Natural killer cell (primary cell): ENCODE results near the gene PNLIP. TPM values are rescaled to one million over a fixed set of nuclear protein-coding genes. Genes with fewer than 3 reads are reported as not detected.

Experiments
- ATAC-seq, 3 donors: fragments of 150-1000 bp in 2 of 3; fragments of 200-7000 bp in 1 of 3; cut with Tn5 transposase; 1 replicate in 1 of 3; 2 replicates in 2 of 3; pipeline ENCODE4 v1.10.0; 2021; ENCODE audit warnings: mild to moderate bottlenecking in 2 of 3, moderate library complexity in 2 of 3
- DNase-seq, 2 donors: peaks; one replicate each; pipeline versions ENCODE4 v3.0.0 to v3.0.0-alpha.2; 2013 to 2021; ENCODE audit warnings: mixed read lengths in 1 of 2
- H3K27ac ChIP-seq: one replicate; pipeline ENCODE4 v1.5.1; 2013; ENCODE audit warnings: mild to moderate bottlenecking, low read length
- H3K27me3 ChIP-seq: one replicate; pipeline ENCODE4 v1.6.1; 2013; ENCODE audit warnings: low read length; ENCODE audit not compliant: control insufficient read depth, insufficient read depth
- H3K36me3 ChIP-seq: one replicate; pipeline ENCODE4 v1.6.1; 2013; ENCODE audit warnings: low read length; ENCODE audit not compliant: control insufficient read depth, insufficient read depth
- H3K4me1 ChIP-seq: one replicate; pipeline ENCODE4 v1.6.1; 2013; ENCODE audit warnings: low read length; ENCODE audit not compliant: control insufficient read depth, insufficient read depth
- H3K4me3 ChIP-seq: one replicate; pipeline ENCODE4 v1.5.1; 2013; ENCODE audit warnings: low read length
- H3K9me3 ChIP-seq: one replicate; pipeline ENCODE4 v1.6.1; 2013; ENCODE audit warnings: low read length; ENCODE audit not compliant: control insufficient read depth, insufficient read depth
- H3K27ac Mint-ChIP-seq, 2 donors: one replicate each; pipeline ENCODE4 v1.8.0; 2022; ENCODE audit warnings: mild to moderate bottlenecking in 2 of 2, mixed read lengths in 2 of 2, moderate library complexity in 1 of 2
- H3K27me3 Mint-ChIP-seq, 2 donors: one replicate each; pipeline ENCODE4 v1.8.0; 2022; ENCODE audit warnings: low read depth in 2 of 2, mixed read lengths in 2 of 2
- H3K36me3 Mint-ChIP-seq: one replicate; pipeline ENCODE4 v1.8.0; 2022; ENCODE audit warnings: mixed read lengths
- H3K4me1 Mint-ChIP-seq, 2 donors: one replicate each; pipeline ENCODE4 v1.8.0; 2022; ENCODE audit warnings: mixed read lengths in 2 of 2
- H3K4me3 Mint-ChIP-seq: one replicate; pipeline ENCODE4 v1.8.0; 2022; ENCODE audit warnings: mild to moderate bottlenecking, moderate library complexity, mixed read lengths
- H3K9me3 Mint-ChIP-seq, 2 donors: one replicate each; pipeline ENCODE4 v1.8.0; 2022; ENCODE audit warnings: mixed read lengths in 2 of 2
- CTCF ChIP-seq: fragments of 200-600 bp; IDR thresholded peaks from one replicate; pipeline ENCODE4 v1.8.0; 2022; ENCODE audit warnings: antibody characterized with exemption
- WGBS: methylation state at CpG from one replicate; pipeline ENCODE4 v1.1.7; 2013; ENCODE audit warnings: missing lambda C conversion rate; ENCODE audit not compliant: insufficient coverage; 5-methylcytosine and 5-hydroxymethylcytosine counted together
- intact Hi-C: fragments of 100-400 bp; cut with micrococcal nuclease; formaldehyde crosslinking; loops from one replicate; pipeline ENCODE4 v1.14.2; 2022
- total RNA-seq, 4 donors: library from RNA; stranded (reverse); fragments of 120-200 nt in 1 of 4; gene quantifications; one replicate each; pipeline versions ENCODE4 v1.2.3 to v1.2.4, GENCODE V29; 2013 to 2022

PNLIP gene
- total RNA-seq, 3 donors from 2014 or later (not counting 1 experiment from before 2014, with no cell fraction given): not detected

GRCh38 chr10:116596062-116596461 is 50.3 kb downstream of the PNLIP start:
- no peaks in the 10 kb centered on the region for H3K9me3 ChIP-seq
- 72% methylated on average over 2 of the region's 2 CpGs for WGBS
- no peak for TF ChIP-seq CTCF
- no peak for ATAC-seq
- Mint-ChIP-seq H3K9me3 (peaks cover 0 to 2% of the 10 kb centered on the region in 2 donors), H3K4me1 (no peaks in the 10 kb centered on the region), H3K4me3 (no peak overlapping the region), H3K27me3 (no peaks in the 10 kb centered on the region), H3K27ac (no peak overlapping the region), H3K36me3 (no peaks in the 10 kb centered on the region)
- no peak overlapping the region for H3K27ac ChIP-seq
- no peaks in the 10 kb centered on the region for H3K4me1 ChIP-seq
- no peaks in the 10 kb centered on the region for H3K27me3 ChIP-seq
- H3K36me3 ChIP-seq: no peaks in the 10 kb centered on the region
- intact Hi-C loops: no loop called here
- no peak for DNase-seq
- no peak overlapping the region for H3K4me3 ChIP-seq

- peaks cover 0 to 2% of the 10 kb centered on the region in 2 donors for H3K9me3 Mint-ChIP-seq
- no peaks in the 10 kb centered on the region for H3K36me3 Mint-ChIP-seq
- DNase-seq: no peak
- H3K4me1 Mint-ChIP-seq: no peaks in the 10 kb centered on the region
- H3K36me3 ChIP-seq: no peaks in the 10 kb centered on the region
- H3K9me3 ChIP-seq: no peaks in the 10 kb centered on the region
- ATAC-seq: no peak
- H3K27ac Mint-ChIP-seq: no peak overlapping the region
- whole genome bisulfite sequencing: 73% methylated on average over 5 of the region's 5 CpGs
- no peak for TF ChIP-seq CTCF
- H3K27me3 Mint-ChIP-seq: no peaks in the 10 kb centered on the region
- no peak overlapping the region for H3K4me3 Mint-ChIP-seq
- no peak overlapping the region for H3K27ac ChIP-seq
- intact Hi-C loops: no loop called here
- no peak overlapping the region for H3K4me3 ChIP-seq
- H3K27me3 ChIP-seq: no peaks in the 10 kb centered on the region
- no peaks in the 10 kb centered on the region for H3K4me1 ChIP-seq
Measured at GRCh38 chr10:116597543-116597942, 51.8 kb downstream of the PNLIP start.

- Mint-ChIP-seq H3K36me3 (no peaks in the 10 kb centered on the region), H3K9me3 (peaks cover 0 to 2% of the 10 kb centered on the region in 2 donors), H3K27ac (no peak overlapping the region), H3K27me3 (no peaks in the 10 kb centered on the region), H3K4me1 (no peaks in the 10 kb centered on the region), H3K4me3 (no peak overlapping the region)
- ATAC-seq (no peak), DNase-seq (no peak)
- Histone ChIP-seq H3K4me1 (no peaks in the 10 kb centered on the region), H3K9me3 (no peaks in the 10 kb centered on the region), H3K27me3 (no peaks in the 10 kb centered on the region), H3K27ac (no peak overlapping the region), H3K4me3 (no peak overlapping the region), H3K36me3 (no peaks in the 10 kb centered on the region)
- TF ChIP-seq CTCF: no peak
- intact Hi-C loops: no loop called here
Measured at GRCh38 chr10:116598329-116598728, 52.6 kb downstream of the PNLIP start.

- intact Hi-C loops: no loop called here
- 92% methylated on average over 5 of the region's 5 CpGs for WGBS
Measured at GRCh38 chr10:116599991-116600390, 54.3 kb downstream of the PNLIP start.

More at GRCh38 chr10:116599991-116600390, 54.3 kb downstream of the PNLIP start:
- H3K9me3 Mint-ChIP-seq: peaks cover 0 to 2% of the 10 kb centered on the region in 2 donors
- TF ChIP-seq CTCF: no peak
- H3K27me3 Mint-ChIP-seq: no peaks in the 10 kb centered on the region
- Histone ChIP-seq H3K4me3 (no peak overlapping the region), H3K27me3 (no peaks in the 10 kb centered on the region), H3K36me3 (no peaks in the 10 kb centered on the region), H3K9me3 (no peaks in the 10 kb centered on the region), H3K27ac (no peak overlapping the region), H3K4me1 (no peaks in the 10 kb centered on the region)
- no peak for DNase-seq
- ATAC-seq: no peak
- no peaks in the 10 kb centered on the region for H3K36me3 Mint-ChIP-seq
- no peak overlapping the region for H3K4me3 Mint-ChIP-seq
- H3K27ac Mint-ChIP-seq: no peak overlapping the region
- no peaks in the 10 kb centered on the region for H3K4me1 Mint-ChIP-seq
